Measurements from ENCODE around the gene PTH2. TPM values are rescaled to one million over a fixed set of nuclear protein-coding genes. Genes with fewer than 3 reads are reported as not detected.

The PTH2 gene
- total and polyA plus RNA-seq, 2 donors (not counting 1 experiment from before 2014, with no cell fraction given), result not detected

GRCh38 chr19:49417088-49417487 lies 6.2 kb downstream of the PTH2 start:
- TF ChIP-seq CTCF (conservative IDR thresholded peaks at IDR 0.05 in 1 of 2, IDR thresholded peaks at IDR 0.05 in 1 of 2; ENCODE audit: low read depth in 1 of 2, low read length in 2 of 2) (no peak), EZH2 (IDR thresholded peaks at IDR 0.05; ENCODE audit: low read length, missing control alignments) (no peak)
- H3K36me3 ChIP-seq (ENCODE audit: control insufficient read depth, insufficient read depth, low read length), result no peaks in the 10 kb centered on the region
- H2AFZ ChIP-seq (ENCODE audit: low read length), result no peak overlapping the region
- H3K4me3 ChIP-seq (replicated peaks in 1 of 4; ENCODE audit: control extremely low read depth in 1 of 4, insufficient read depth in 1 of 4, low read depth in 3 of 4, low read length in 4 of 4), result no peak overlapping the region
- H3K9me3 ChIP-seq (ENCODE audit: control insufficient read depth, insufficient read depth, low read depth, low read length), result no peaks in the 10 kb centered on the region
- DNase-seq (ENCODE audit: low read depth in 2 of 2), result no peak
- no peaks in the 10 kb centered on the region for H4K20me1 ChIP-seq (ENCODE audit: control insufficient read depth, extremely low read depth, insufficient read depth, low read length)
- peaks cover 46% of the 10 kb centered on the region for H3K27me3 ChIP-seq (ENCODE audit: control insufficient read depth, insufficient read depth, low read length)
- no peaks in the 10 kb centered on the region for H3K79me2 ChIP-seq (ENCODE audit: control insufficient read depth, insufficient read depth, low read length)
- H3K9ac ChIP-seq (ENCODE audit: insufficient read depth, low read length), result no peak overlapping the region
- no peak overlapping the region for H3K27ac ChIP-seq (ENCODE audit: insufficient read depth, low read length)
- no peak overlapping the region for H3K4me2 ChIP-seq (ENCODE audit: extremely low read depth, insufficient read depth, low read length)
- no peaks in the 10 kb centered on the region for H3K4me1 ChIP-seq (ENCODE audit: control insufficient read depth, extremely low read depth, insufficient read depth, low read length)

- Histone ChIP-seq H3K79me2 (ENCODE audit: control insufficient read depth, insufficient read depth, low read length) (no peaks in the 10 kb centered on the region), H3K9ac (ENCODE audit: insufficient read depth, low read length) (no peak overlapping the region), H3K27ac (ENCODE audit: insufficient read depth, low read length) (no peak overlapping the region), H3K4me3 (replicated peaks in 1 of 4; ENCODE audit: control extremely low read depth in 1 of 4, insufficient read depth in 1 of 4, low read depth in 3 of 4, low read length in 4 of 4) (no peak overlapping the region), H3K4me1 (ENCODE audit: control insufficient read depth, extremely low read depth, insufficient read depth, low read length) (no peaks in the 10 kb centered on the region), H2AFZ (ENCODE audit: low read length) (no peak overlapping the region), H3K4me2 (ENCODE audit: extremely low read depth, insufficient read depth, low read length) (no peak overlapping the region), H3K36me3 (ENCODE audit: control insufficient read depth, insufficient read depth, low read length) (no peaks in the 10 kb centered on the region), H4K20me1 (ENCODE audit: control insufficient read depth, extremely low read depth, insufficient read depth, low read length) (no peaks in the 10 kb centered on the region), H3K27me3 (ENCODE audit: control insufficient read depth, insufficient read depth, low read length) (peaks cover 34% of the 10 kb centered on the region), H3K9me3 (ENCODE audit: control insufficient read depth, insufficient read depth, low read depth, low read length) (no peaks in the 10 kb centered on the region)
- no peak for DNase-seq (ENCODE audit: low read depth in 2 of 2)
- TF ChIP-seq EZH2 (IDR thresholded peaks at IDR 0.05; ENCODE audit: low read length, missing control alignments), result no peak
- TF ChIP-seq CTCF (conservative IDR thresholded peaks at IDR 0.05 in 1 of 2, IDR thresholded peaks at IDR 0.05 in 1 of 2; ENCODE audit: low read depth in 1 of 2, low read length in 2 of 2), result no peak
These were observed 7.4 kb downstream of the PTH2 start for GRCh38 chr19:49415810-49416200.

- H3K79me2 ChIP-seq (ENCODE audit: control insufficient read depth, insufficient read depth, low read length), result no peaks in the 10 kb centered on the region
- no peaks in the 10 kb centered on the region for H3K9me3 ChIP-seq (ENCODE audit: control insufficient read depth, insufficient read depth, low read depth, low read length)
- H4K20me1 ChIP-seq (ENCODE audit: control insufficient read depth, extremely low read depth, insufficient read depth, low read length), result no peaks in the 10 kb centered on the region
- H3K4me1 ChIP-seq (ENCODE audit: control insufficient read depth, extremely low read depth, insufficient read depth, low read length), result no peaks in the 10 kb centered on the region
- no peak for TF ChIP-seq EZH2 (IDR thresholded peaks at IDR 0.05; ENCODE audit: low read length, missing control alignments)
- TF ChIP-seq CTCF (conservative IDR thresholded peaks at IDR 0.05 in 1 of 2, IDR thresholded peaks at IDR 0.05 in 1 of 2; ENCODE audit: low read depth in 1 of 2, low read length in 2 of 2), result no peak
- peaks cover 29% of the 10 kb centered on the region for H3K27me3 ChIP-seq (ENCODE audit: control insufficient read depth, insufficient read depth, low read length)
- H3K36me3 ChIP-seq (ENCODE audit: control insufficient read depth, insufficient read depth, low read length), result no peaks in the 10 kb centered on the region
- H3K4me2 ChIP-seq (ENCODE audit: extremely low read depth, insufficient read depth, low read length), result no peak overlapping the region
- DNase-seq (ENCODE audit: low read depth in 2 of 2), result no peak
- H3K9ac ChIP-seq (ENCODE audit: insufficient read depth, low read length), result no peak overlapping the region
- no peak overlapping the region for H3K27ac ChIP-seq (ENCODE audit: insufficient read depth, low read length)
- no peak overlapping the region for H3K4me3 ChIP-seq (replicated peaks in 1 of 4; ENCODE audit: control extremely low read depth in 1 of 4, insufficient read depth in 1 of 4, low read depth in 3 of 4, low read length in 4 of 4)
- H2AFZ ChIP-seq (ENCODE audit: low read length), result no peak overlapping the region
These were observed 8.0 kb downstream of the PTH2 start for GRCh38 chr19:49415102-49415809.
